ENCODE data around the gene GLYATL2. TPM values are rescaled to one million over a fixed set of nuclear protein-coding genes. Genes with fewer than 3 reads are reported as not detected.

Gene GLYATL2
- total and polyA plus RNA-seq, 2 donors: 0.09 to 0.19 TPM

DNA sequence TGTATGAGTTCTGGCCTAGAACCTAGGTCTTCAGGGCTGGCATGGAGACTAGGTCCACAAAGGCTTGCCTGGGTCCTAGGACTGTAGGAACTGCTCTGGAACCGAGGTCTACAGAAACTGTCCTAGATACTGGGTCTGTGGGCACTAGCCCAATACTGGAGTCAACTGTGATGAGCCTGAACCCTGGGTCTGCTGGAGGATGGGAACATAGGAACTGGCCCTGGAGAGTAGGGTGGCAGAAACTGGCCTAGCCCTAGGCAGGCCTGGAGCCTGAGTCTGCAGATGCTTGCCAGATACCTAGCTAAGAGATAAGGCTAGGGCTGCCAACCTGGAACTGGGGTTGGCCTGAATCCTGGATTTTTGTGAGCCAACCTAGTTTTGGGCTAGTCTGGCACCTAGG is 19.2 kb upstream of the GLYATL2 start:
- H3K4me3 ChIP-seq (ENCODE audit: low read length in 2 of 2): no peak overlapping the region
- no peak overlapping the region for H3K27ac ChIP-seq (ENCODE audit: low read depth in 1 of 2, low read length in 1 of 2)
- no peaks in the 10 kb centered on the region for H3K36me3 ChIP-seq (ENCODE audit: control insufficient read depth in 2 of 2, insufficient read depth in 2 of 2, low read length in 1 of 2)
- no peak for DNase-seq (ENCODE audit: low read depth in 6 of 9, low spot score in 9 of 9)
- peaks cover 2 to 8% of the 10 kb centered on the region in 2 donors for H3K9me3 ChIP-seq (ENCODE audit: control insufficient read depth in 2 of 2, insufficient read depth in 1 of 2, low read length in 1 of 2)
- H3K4me1 ChIP-seq (ENCODE audit: control insufficient read depth in 2 of 2, insufficient read depth in 2 of 2, low read length in 2 of 2): peaks cover 20 to 33% of the 10 kb centered on the region in 2 donors
- H3K27me3 ChIP-seq (ENCODE audit: control insufficient read depth in 2 of 2, insufficient read depth in 1 of 2, low read length in 1 of 2): no peaks in the 10 kb centered on the region
- WGBS: 96% methylated on average over 1 of the region's 1 CpG

- 98% methylated on average over 1 of the region's 1 CpG for WGBS
- DNase-seq (ENCODE audit: low read depth in 6 of 9, low spot score in 9 of 9): no peak
- no peaks in the 10 kb centered on the region for H3K36me3 ChIP-seq (ENCODE audit: control insufficient read depth in 2 of 2, insufficient read depth in 2 of 2, low read length in 1 of 2)
- H3K4me3 ChIP-seq (ENCODE audit: low read length in 2 of 2): no peak overlapping the region
- H3K27ac ChIP-seq (ENCODE audit: low read depth in 1 of 2, low read length in 1 of 2): no peak overlapping the region
- H3K9me3 ChIP-seq (ENCODE audit: control insufficient read depth in 2 of 2, insufficient read depth in 1 of 2, low read length in 1 of 2): peaks cover 2 to 8% of the 10 kb centered on the region in 2 donors
- peaks cover 17 to 29% of the 10 kb centered on the region in 2 donors for H3K4me1 ChIP-seq (ENCODE audit: control insufficient read depth in 2 of 2, insufficient read depth in 2 of 2, low read length in 2 of 2)
- no peaks in the 10 kb centered on the region for H3K27me3 ChIP-seq (ENCODE audit: control insufficient read depth in 2 of 2, insufficient read depth in 1 of 2, low read length in 1 of 2)
Measured at GRCh38 chr11:58861533-58861932, 17.0 kb upstream of the GLYATL2 start.

- no peak for DNase-seq (ENCODE audit: low read depth in 6 of 9, low spot score in 9 of 9)
- H3K36me3 ChIP-seq (ENCODE audit: control insufficient read depth in 2 of 2, insufficient read depth in 2 of 2, low read length in 1 of 2): no peaks in the 10 kb centered on the region
- no peaks in the 10 kb centered on the region for H3K9me3 ChIP-seq (ENCODE audit: control insufficient read depth in 2 of 2, insufficient read depth in 1 of 2, low read length in 1 of 2)
- H3K27ac ChIP-seq (ENCODE audit: low read depth in 1 of 2, low read length in 1 of 2): no peak overlapping the region
- H3K4me1 ChIP-seq (ENCODE audit: control insufficient read depth in 2 of 2, insufficient read depth in 2 of 2, low read length in 2 of 2): peaks cover 0 to 4% of the 10 kb centered on the region in 2 donors
- no peak overlapping the region for H3K4me3 ChIP-seq (ENCODE audit: low read length in 2 of 2)
- H3K27me3 ChIP-seq (ENCODE audit: control insufficient read depth in 2 of 2, insufficient read depth in 1 of 2, low read length in 1 of 2): no peaks in the 10 kb centered on the region
Measured at GRCh38 chr11:58856806-58857205, 12.3 kb upstream of the GLYATL2 start.

DNA sequence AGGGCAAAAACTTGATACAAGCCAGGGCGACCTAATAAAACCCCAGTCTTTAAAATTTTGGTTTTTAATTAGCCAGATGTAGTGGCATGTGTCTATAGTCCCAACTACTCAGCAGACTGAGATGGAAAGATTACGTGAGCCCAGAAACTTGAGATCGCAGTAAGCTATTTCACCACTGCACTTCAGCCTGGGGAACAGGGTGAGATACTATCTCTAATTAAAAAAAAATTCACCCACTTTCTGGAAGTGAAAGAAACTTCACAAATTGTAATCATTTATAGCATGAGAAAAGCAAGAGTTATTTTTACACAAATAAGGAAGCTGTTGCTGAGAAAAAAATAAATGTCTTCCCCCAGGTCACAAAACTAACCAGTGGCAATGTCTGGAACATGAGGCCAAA is 882 bp upstream of the GLYATL2 start:
- no peak for DNase-seq (ENCODE audit: low read depth in 6 of 9, low spot score in 9 of 9)
- no peak overlapping the region for H3K27ac ChIP-seq (ENCODE audit: low read depth in 1 of 2, low read length in 1 of 2)
- no peaks in the 10 kb centered on the region for H3K36me3 ChIP-seq (ENCODE audit: control insufficient read depth in 2 of 2, insufficient read depth in 2 of 2, low read length in 1 of 2)
- no peaks in the 10 kb centered on the region for H3K9me3 ChIP-seq (ENCODE audit: control insufficient read depth in 2 of 2, insufficient read depth in 1 of 2, low read length in 1 of 2)
- no peak overlapping the region for H3K4me3 ChIP-seq (ENCODE audit: low read length in 2 of 2)
- no peaks in the 10 kb centered on the region for H3K4me1 ChIP-seq (ENCODE audit: control insufficient read depth in 2 of 2, insufficient read depth in 2 of 2, low read length in 2 of 2)
- WGBS: 30% methylated on average over 3 of the region's 3 CpGs
- no peaks in the 10 kb centered on the region for H3K27me3 ChIP-seq (ENCODE audit: control insufficient read depth in 2 of 2, insufficient read depth in 1 of 2, low read length in 1 of 2)

DNA sequence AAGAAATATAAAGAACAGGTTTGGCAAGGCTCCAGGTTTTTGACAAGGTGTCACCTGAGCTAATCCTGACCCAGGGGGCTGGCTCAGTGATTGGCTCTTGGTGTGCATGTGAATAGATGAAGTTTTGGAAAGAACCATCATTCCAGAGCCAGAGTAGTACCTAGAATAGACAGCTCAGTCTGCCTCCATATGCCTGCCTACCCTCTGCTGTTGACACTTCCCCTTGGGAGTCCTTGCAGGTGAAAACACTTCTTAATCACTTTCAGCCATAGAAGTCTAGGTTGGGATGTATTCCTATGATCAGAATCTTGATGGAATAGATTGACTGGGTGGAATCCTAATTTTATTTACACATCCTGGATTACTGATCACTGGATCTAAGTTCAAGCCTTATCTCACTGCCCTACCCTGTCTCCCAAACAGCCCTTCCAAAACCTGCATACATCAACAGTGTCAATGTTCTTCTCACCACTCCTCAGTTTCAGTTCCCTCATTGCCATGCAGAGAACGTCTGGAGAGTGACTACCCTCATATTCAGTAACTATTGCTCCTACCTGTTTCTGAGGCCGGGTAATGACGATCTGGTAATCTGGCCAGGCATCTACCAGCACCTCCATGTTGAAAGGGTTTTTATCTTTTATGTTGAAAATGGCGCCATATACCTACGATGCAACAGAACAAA is 6.7 kb downstream of the GLYATL2 start:
- whole genome bisulfite sequencing: 94% methylated on average over 5 of the region's 5 CpGs
- no peaks in the 10 kb centered on the region for H3K27me3 ChIP-seq (ENCODE audit: control insufficient read depth in 2 of 2, insufficient read depth in 1 of 2, low read length in 1 of 2)

DNA sequence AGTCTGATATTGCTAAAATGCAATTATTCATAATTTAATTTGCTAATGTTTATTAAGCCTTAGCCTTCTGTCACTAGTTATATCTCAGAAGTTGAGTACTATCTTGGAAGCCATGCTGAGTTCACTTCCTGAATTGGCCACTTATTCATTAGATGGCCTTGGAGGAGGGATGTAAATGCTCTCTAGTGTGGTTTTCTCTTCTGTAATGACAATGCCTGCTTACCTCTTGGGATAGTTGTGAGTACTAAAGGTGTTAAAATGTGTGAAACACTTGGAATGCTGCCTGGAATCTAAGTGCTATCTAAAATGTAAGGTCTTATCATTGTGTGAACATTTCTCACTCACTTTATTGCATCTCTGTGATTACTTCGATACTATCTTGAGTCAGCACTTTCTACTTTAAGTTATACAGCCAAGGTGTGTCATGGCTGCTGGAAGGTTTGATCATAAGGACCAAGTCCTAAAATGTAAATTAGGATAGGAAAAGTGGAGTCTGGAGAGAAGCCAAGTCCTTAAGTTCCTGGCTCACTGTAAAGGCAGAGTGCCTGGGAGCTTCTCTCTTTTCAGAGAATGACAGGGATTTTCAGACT is 12.4 kb downstream of the GLYATL2 start:
- WGBS: 70% methylated on average over 1 of the region's 1 CpG
- H3K9me3 ChIP-seq (ENCODE audit: control insufficient read depth in 2 of 2, insufficient read depth in 1 of 2, low read length in 1 of 2): no peaks in the 10 kb centered on the region

More for the DNA sequence above, 6.7 kb downstream of the GLYATL2 start:
- Histone ChIP-seq H3K4me1 (ENCODE audit: control insufficient read depth in 2 of 2, insufficient read depth in 2 of 2, low read length in 2 of 2) (no peaks in the 10 kb centered on the region), H3K36me3 (ENCODE audit: control insufficient read depth in 2 of 2, insufficient read depth in 2 of 2, low read length in 1 of 2) (no peaks in the 10 kb centered on the region), H3K27ac (ENCODE audit: low read depth in 1 of 2, low read length in 1 of 2) (no peak overlapping the region), H3K9me3 (ENCODE audit: control insufficient read depth in 2 of 2, insufficient read depth in 1 of 2, low read length in 1 of 2) (no peaks in the 10 kb centered on the region), H3K4me3 (ENCODE audit: low read length in 2 of 2) (no peak overlapping the region)
- no peak for DNase-seq (ENCODE audit: low read depth in 6 of 9, low spot score in 9 of 9)

GRCh38 chr11:58830673-58831301 is 13.7 kb downstream of the GLYATL2 start:
- Histone ChIP-seq H3K4me1 (ENCODE audit: control insufficient read depth in 2 of 2, insufficient read depth in 2 of 2, low read length in 2 of 2) (no peaks in the 10 kb centered on the region), H3K27me3 (ENCODE audit: control insufficient read depth in 2 of 2, insufficient read depth in 1 of 2, low read length in 1 of 2) (peaks cover 0 to 5% of the 10 kb centered on the region in 2 donors), H3K27ac (ENCODE audit: low read depth in 1 of 2, low read length in 1 of 2) (no peak overlapping the region), H3K4me3 (ENCODE audit: low read length in 2 of 2) (no peak overlapping the region), H3K36me3 (ENCODE audit: control insufficient read depth in 2 of 2, insufficient read depth in 2 of 2, low read length in 1 of 2) (no peaks in the 10 kb centered on the region), H3K9me3 (ENCODE audit: control insufficient read depth in 2 of 2, insufficient read depth in 1 of 2, low read length in 1 of 2) (no peaks in the 10 kb centered on the region)
- DNase-seq (ENCODE audit: low read depth in 6 of 9, low spot score in 9 of 9): no peak
- 64% methylated on average over 31 of the region's 31 CpGs for WGBS

More for the DNA sequence above, 12.4 kb downstream of the GLYATL2 start:
- H3K27me3 ChIP-seq (ENCODE audit: control insufficient read depth in 2 of 2, insufficient read depth in 1 of 2, low read length in 1 of 2): peaks cover 0 to 5% of the 10 kb centered on the region in 2 donors
- no peaks in the 10 kb centered on the region for H3K36me3 ChIP-seq (ENCODE audit: control insufficient read depth in 2 of 2, insufficient read depth in 2 of 2, low read length in 1 of 2)
- H3K4me3 ChIP-seq (ENCODE audit: low read length in 2 of 2): no peak overlapping the region
- H3K4me1 ChIP-seq (ENCODE audit: control insufficient read depth in 2 of 2, insufficient read depth in 2 of 2, low read length in 2 of 2): no peaks in the 10 kb centered on the region
- DNase-seq (ENCODE audit: low read depth in 6 of 9, low spot score in 9 of 9): no peak
- H3K27ac ChIP-seq (ENCODE audit: low read depth in 1 of 2, low read length in 1 of 2): no peak overlapping the region

- Histone ChIP-seq H3K4me3 (ENCODE audit: low read length in 2 of 2) (no peak overlapping the region), H3K27ac (ENCODE audit: low read depth in 1 of 2, low read length in 1 of 2) (no peak overlapping the region), H3K27me3 (ENCODE audit: control insufficient read depth in 2 of 2, insufficient read depth in 1 of 2, low read length in 1 of 2) (peaks cover 0 to 5% of the 10 kb centered on the region in 2 donors), H3K36me3 (ENCODE audit: control insufficient read depth in 2 of 2, insufficient read depth in 2 of 2, low read length in 1 of 2) (no peaks in the 10 kb centered on the region), H3K4me1 (ENCODE audit: control insufficient read depth in 2 of 2, insufficient read depth in 2 of 2, low read length in 2 of 2) (no peaks in the 10 kb centered on the region), H3K9me3 (ENCODE audit: control insufficient read depth in 2 of 2, insufficient read depth in 1 of 2, low read length in 1 of 2) (no peaks in the 10 kb centered on the region)
- DNase-seq (ENCODE audit: low read depth in 6 of 9, low spot score in 9 of 9): no peak
Measured at GRCh38 chr11:58829786-58830185, 14.7 kb downstream of the GLYATL2 start.

GRCh38 chr11:58813693-58814092 is 30.8 kb downstream of the GLYATL2 start:
- WGBS: 86% methylated on average over 1 of the region's 1 CpG

More at GRCh38 chr11:58813693-58814092, 30.8 kb downstream of the GLYATL2 start:
- no peaks in the 10 kb centered on the region for H3K27me3 ChIP-seq (ENCODE audit: control insufficient read depth in 2 of 2, insufficient read depth in 1 of 2, low read length in 1 of 2)
- no peaks in the 10 kb centered on the region for H3K4me1 ChIP-seq (ENCODE audit: control insufficient read depth in 2 of 2, insufficient read depth in 2 of 2, low read length in 2 of 2)
- no peaks in the 10 kb centered on the region for H3K36me3 ChIP-seq (ENCODE audit: control insufficient read depth in 2 of 2, insufficient read depth in 2 of 2, low read length in 1 of 2)
- H3K9me3 ChIP-seq (ENCODE audit: control insufficient read depth in 2 of 2, insufficient read depth in 1 of 2, low read length in 1 of 2): peaks cover 2 to 7% of the 10 kb centered on the region in 2 donors
- no peak overlapping the region for H3K27ac ChIP-seq (ENCODE audit: low read depth in 1 of 2, low read length in 1 of 2)
- H3K4me3 ChIP-seq (ENCODE audit: low read length in 2 of 2): no peak overlapping the region
- no peak for DNase-seq (ENCODE audit: low read depth in 6 of 9, low spot score in 9 of 9)
